ENCODE data around the gene PITPNB.

PITPNB gene

GRCh38 chr22:27878541-27878940 lies 40.5 kb downstream of the PITPNB start:
- DNase-seq: no peak

DNA sequence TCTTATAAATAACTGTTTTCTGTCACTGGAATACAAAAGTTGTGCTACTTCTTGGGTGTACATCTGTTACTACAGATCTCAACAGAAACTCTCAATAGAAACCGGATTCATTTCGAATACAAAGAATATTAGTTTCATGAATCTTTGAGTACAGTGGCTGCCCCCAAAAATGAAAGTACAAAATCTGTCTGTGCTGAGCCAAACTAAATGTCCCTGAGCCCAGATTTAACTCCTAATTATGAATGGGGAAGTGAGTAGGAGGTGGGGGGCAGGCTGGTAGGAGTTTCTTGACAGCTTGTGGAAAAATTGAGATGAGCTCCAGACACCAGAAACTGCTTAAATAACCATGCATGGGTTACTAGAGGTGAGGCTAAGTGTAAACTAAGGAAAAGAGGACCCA lies 41.6 kb downstream of the PITPNB start:
- DNase-seq: no peak

DNA sequence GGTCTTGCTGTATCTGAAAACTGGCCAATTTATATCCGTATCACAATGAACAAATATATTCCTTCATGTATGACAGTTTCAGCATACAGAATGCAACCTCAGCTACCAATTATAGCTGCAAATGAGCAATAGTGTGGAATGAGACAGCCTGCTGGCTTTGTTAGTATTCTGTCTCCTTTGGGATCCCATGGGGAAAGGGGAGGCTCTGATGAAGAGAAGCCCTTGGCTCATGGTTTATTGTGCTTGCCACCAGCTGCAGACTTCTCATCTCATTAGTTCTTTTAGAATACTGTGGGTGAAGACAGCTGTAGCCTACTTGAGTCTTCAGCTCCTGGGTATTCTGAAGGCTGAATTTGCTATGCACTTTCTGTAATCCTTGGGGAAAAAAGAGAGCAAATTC lies 42.4 kb downstream of the PITPNB start:
- DNase-seq: peak; percentile 55

DNA sequence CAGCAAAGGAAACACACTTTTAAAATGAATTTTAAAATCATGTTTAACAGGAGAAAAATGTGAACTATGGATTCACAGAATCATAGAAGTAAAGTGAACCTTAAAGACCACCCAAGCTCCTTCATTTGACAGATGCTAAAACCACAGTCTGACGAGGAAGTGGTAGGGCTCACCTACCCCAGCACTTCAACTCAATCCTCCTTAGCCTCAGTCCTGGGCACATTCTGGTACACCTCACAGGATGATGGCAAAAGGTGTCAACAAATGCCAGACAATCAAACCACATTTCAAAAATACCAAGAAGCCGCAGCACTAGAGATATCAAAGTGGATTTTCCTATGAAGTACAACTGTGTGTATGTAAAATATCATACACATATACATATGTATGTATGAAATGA lies 43.1 kb downstream of the PITPNB start:
- DNase-seq: no peak

DNA sequence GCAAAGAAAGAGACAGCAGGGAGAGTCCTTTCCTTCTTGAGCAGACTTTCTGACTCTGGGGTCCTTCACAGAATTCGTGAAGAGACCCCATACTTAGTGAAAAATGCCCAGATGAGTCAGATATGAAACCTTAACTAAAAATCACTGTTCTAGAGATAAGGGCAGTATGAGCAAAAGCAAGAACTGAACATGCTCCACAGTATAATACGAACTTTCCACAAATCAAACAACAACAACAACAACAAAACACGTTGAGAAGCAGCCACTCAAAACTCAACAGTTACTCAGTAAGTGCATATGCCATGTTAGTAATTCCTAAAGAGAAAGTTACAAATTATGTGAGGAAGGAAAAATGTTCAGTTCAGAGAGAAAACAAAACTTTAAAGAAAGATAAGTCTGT lies 44.3 kb downstream of the PITPNB start:
- no peak for DNase-seq

- no peak for DNase-seq
These were observed 44.9 kb downstream of the PITPNB start for GRCh38 chr22:27874185-27874584.

DNA sequence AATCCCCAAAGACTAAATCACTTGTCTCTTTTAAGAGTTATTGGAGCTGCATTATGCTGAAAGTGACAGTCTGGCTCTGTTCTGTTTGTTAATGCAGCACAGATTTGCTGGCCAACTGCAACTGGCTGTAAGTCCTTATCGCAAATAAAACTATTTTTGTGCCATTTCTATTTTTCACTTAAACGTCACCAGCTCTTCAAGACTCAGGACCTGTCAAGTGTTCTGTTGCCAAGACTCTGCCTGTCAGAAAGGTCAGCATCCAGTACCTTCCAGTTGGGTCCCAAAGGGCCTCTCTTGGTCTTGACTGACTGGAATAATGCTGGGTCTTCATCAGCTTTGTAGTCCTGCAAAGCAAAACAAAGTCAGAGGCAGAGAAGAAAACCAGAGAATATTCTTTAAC lies 45.6 kb downstream of the PITPNB start:
- DNase-seq: no peak

GRCh38 chr22:27872488-27872887 lies 46.6 kb downstream of the PITPNB start:
- DNase-seq: no peak

DNA sequence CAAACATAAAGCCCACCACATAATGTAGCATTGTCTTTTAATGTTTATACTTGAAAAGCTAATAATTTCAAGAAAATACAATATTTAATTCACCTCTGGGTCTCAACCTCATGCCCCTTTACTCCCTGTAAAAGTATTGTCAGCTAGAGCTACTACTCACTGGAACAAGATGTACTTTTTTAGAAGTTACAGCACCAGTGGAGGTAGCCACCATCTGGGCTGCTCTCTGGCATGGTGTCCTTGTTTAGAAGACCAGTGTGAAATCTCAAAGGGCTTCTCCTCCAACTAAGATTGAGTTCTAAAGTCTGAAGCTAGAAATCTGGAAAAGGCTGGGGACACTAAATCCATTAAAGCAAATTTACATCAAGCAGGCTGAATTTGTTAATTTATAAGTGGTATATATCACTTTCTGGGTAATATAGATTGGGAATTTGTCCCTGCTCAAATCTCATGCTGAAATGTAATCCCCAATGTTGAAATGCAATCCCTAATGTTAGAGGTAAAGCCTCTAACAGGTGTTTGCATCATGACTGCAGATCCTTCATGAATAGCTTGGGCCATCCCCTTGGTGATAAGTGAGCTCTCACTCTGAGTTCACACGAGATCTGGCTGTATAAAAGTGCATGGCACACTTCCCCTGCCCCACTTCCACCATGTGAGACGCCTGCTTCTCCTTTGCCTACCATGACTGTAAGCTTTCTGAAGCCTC lies 47.6 kb downstream of the PITPNB start:
- DNase-seq: no peak

DNA sequence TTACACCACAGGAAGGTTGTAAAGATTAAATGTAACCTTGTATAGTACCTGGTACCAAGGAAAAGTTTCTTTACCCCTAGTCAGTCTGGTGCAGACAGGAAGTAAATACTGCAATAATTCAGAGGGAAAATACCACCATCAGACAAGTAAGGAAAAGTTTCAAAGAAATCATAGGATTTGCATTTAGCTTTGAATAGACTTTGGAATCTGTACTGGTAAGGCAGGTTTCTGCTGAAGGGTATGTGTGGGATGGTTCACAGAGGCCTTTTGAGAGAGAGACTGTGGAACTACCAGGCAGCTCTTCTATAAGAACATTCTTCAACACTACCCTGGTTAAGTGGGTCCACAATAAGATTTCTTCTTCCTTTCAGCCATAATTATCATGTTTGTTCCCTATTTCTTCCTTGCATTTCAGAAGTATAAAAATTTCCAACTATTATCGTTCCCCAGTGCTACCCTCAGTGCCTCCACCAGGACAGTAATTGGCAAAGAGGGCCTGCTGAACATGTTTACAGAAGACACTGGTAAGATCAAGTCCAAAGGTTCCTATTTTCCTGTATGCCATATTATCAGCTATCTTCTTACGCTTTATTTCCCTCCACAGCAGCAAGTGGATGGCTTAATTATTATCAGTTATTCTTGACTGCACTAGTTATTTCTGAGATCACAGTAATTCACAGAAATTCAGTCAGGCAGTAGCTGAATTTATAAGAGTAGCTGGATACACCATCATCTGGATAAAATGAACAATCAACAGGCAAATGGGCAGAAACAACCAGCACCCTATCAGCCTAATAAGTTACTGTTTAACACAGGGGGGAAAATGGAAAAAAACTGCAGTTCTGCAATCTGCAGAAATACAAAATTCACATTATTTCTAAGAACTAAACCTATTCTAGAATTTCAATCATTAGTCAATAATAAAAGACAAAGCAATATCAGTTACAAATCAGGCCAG lies 48.5 kb downstream of the PITPNB start:
- DNase-seq: no peak

- no peak for DNase-seq
These were observed 50.2 kb downstream of the PITPNB start for GRCh38 chr22:27868732-27869282.

GRCh38 chr22:27867953-27868731 lies 50.9 kb downstream of the PITPNB start:
- no peak for DNase-seq

DNA sequence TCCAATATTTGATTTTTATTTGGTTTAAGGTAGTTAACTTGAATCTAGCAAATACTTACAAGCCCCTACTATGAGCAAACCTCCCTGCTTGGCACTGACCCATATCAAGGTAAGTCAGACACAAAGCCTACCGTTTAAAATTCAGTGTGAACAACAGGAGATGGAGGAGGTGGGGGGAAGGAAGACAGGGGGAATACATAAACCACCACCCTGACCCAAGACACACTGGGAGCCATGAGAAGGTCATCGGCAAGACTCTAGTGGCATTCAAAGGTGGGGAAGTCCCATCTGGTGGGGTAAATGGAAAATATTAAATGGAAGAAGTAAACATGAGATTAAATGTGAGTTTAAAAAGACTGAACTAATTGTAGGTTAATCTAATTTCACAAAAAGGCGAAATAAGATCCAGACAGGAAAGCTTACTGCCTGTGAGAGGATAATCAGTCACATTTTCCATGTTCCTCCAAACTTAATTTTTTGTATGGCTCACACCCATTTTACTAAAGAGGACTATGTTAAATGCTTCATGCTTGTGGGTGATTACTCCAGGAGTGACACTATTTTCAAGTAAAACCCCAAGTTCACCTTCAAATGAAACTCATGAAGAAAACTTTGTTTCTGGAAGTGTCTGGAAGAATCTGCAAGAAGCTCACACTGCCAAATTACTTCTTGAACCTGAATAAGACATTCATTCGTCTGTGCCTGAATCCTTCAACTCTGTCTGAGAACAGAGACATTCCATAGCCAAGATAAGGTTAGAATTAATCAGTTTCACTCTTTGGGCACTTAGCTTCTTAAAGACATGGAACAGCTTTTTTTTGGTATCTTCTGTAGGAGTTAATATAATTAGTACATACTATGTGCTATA lies 51.7 kb downstream of the PITPNB start:
- no peak for DNase-seq

GRCh38 chr22:27866135-27867084 lies 52.6 kb downstream of the PITPNB start:
- no peak for DNase-seq

GRCh38 chr22:27865496-27865895 lies 53.6 kb downstream of the PITPNB start:
- DNase-seq: no peak

- DNase-seq: no peak
These were observed 55.5 kb downstream of the PITPNB start for GRCh38 chr22:27863556-27863955.

- no peak for DNase-seq
These were observed 56.1 kb downstream of the PITPNB start for GRCh38 chr22:27863001-27863400.

DNA sequence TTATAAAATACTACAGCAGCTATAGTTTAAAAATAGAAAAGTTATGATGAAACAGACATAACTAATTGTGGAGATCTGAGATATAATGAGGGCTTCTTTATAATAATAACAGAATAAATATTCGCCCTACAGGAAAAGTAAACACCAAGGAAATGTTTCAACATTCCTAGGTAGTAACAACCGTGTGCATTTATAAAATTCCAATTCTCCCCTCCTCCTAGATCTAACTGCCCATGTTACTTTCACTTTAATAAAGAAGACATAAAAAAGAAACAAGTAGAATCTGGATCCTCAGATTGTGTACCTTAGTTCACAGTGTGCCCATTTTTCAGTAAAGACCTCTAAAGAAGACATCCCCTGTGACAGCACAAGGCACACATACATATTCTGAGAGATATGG lies 59.7 kb downstream of the PITPNB start:
- no peak for DNase-seq

DNA sequence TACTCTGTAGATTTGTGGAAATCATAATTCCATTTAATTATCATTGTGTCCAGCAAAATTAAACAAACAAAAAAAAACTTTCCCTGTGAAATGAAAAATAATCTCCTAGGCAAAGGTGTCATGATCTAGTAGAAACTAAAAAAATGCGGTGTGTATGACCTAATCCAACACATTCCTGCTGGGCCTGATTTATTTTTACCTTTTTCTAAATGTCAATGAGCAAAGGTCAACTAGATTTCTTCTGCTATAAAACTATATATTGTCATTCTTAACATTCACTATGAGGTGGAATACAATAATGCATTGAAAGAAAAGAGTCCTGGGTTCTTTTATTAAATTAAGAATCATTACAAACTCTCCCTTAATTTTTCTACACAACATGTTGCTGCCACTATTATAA lies 60.4 kb downstream of the PITPNB start:
- no peak for DNase-seq

DNA sequence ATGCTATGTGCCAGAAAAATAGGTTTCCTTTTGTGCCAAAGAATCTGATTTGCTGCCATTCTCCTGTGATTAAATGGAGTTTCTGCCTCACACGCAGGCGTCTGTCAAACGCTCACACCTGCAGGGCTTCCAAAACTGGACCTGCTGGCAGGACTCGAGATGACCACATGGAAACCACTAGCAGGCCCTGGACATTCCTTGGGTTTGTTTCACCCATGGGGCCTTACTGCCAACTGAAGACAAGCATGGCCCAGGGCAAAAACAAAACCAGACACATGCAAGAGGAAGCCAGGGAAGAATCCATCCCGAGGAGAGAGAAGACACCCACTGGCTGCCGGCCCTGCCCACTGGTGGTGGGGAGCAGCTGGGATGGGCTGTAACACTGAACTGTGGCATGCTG lies 61.6 kb downstream of the PITPNB start:
- no peak for DNase-seq

DNA sequence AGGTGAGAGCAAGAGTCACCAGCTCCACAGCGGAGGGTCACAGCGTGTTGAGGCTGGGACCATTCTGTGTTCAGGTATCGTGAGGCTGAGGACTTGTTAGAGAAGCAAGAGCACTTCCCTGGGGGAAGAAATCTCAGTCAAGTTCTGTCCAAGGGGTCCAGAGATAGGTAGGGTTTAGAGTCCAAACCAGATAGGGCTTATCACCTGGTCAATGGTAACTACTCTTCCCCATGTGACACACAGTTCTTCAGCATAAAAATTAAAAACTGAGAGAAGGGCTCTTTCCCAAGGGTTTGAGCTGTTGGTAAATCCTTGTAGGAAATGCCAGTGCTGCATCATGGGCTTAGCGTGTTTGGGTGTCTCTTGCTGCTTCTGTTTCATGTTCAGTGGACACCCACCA lies 62.7 kb downstream of the PITPNB start:
- DNase-seq: no peak

Measured in NCI-H345 (cell line).